Measurements from ENCODE around the gene ARHGEF9. TPM values are rescaled to one million over a fixed set of nuclear protein-coding genes. Genes with fewer than 3 reads are reported as not detected.

The ARHGEF9 gene
- total RNA-seq, 1 experiment from 2014 or later = 12.2 TPM

- no peak for DNase-seq (ENCODE audit: extremely low read depth, low read depth)
Measured at GRCh38 chrX:63747331-63747730, 37.7 kb downstream of the ARHGEF9 start.

DNA sequence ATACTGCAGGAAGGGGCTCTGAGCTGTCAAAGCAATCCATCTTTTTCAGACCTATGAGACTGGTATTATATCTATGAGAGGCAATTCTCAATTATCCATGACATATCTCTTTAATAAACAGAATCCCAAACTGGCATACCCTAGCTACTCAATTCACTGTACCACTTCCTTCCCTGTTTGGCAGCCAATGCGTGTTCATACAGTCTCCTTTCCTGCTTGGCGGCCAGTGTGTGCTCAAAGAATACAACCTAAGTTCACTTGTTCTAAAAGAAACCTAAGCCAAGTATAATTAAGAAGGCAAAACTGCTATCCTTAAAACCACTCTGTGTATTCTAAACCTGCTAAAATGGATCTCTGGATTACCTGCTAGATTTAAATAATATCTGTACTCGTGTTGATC, 38.3 kb downstream of the ARHGEF9 start:
- DNase-seq (ENCODE audit: extremely low read depth, low read depth) = no peak

DNA sequence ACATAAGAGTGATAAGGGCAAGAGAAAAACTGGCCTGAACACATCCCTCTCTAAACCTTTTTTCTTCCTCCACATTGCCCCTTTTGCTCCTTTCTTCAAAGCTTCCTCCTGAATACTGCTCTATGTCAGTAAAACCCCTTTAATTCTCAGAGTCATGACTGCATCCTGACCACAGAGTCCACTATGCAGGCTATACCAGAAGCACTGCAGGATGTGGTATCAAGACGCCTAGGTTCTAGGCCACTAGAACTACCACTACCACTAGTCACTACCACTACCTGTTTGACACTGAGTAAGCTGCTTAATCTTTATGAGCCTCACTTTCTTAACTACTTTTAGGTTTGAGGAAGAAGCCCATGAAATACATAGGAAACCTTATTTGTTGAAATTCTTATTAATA, 38.7 kb downstream of the ARHGEF9 start:
- no peak for DNase-seq (ENCODE audit: extremely low read depth, low read depth)

- no peak for DNase-seq (ENCODE audit: extremely low read depth, low read depth)
Measured at GRCh38 chrX:63744850-63745394, 40.1 kb downstream of the ARHGEF9 start.

DNA sequence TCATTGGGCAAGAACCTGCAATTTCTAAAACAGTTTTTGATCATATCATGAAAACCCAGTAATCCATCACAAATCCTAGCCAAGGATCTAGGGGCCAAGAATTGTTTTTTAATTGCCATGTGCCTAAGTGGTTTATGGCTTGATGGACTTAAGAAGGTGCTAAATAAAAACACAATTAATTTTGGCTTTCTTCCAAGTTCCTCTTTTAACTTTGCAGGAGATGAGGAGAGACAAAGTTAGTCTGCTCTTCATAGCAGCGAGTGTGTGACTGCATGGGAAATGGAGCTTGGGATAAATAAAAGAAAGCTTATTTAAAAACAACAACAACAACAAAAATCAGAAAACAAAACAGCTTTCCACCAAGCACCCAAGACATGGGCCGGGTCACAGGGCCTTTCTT, 41.4 kb downstream of the ARHGEF9 start:
- no peak for DNase-seq (ENCODE audit: extremely low read depth, low read depth)

- no peak for DNase-seq (ENCODE audit: extremely low read depth, low read depth)
Measured at GRCh38 chrX:63740382-63740781, 44.6 kb downstream of the ARHGEF9 start.

DNA sequence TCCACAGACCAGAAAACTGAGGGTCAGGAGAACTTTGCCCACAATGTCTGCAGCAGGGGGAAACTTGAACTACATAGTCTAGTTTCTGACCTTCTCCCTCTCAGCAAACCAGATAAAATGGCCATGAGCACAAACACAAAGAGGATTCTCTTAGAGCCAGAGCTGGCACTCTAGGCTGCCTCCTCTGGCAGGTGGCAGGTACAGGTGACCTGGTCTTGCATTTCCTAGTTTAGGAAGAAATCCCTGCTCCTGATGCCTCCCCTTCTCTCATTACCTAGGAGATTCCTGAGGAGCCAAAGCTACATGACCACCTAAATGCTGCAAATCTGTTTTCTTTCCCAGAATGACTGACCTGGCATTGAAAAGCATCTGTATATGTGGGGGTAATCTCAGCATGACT, 45.1 kb downstream of the ARHGEF9 start:
- DNase-seq (ENCODE audit: extremely low read depth, low read depth) = no peak

DNA sequence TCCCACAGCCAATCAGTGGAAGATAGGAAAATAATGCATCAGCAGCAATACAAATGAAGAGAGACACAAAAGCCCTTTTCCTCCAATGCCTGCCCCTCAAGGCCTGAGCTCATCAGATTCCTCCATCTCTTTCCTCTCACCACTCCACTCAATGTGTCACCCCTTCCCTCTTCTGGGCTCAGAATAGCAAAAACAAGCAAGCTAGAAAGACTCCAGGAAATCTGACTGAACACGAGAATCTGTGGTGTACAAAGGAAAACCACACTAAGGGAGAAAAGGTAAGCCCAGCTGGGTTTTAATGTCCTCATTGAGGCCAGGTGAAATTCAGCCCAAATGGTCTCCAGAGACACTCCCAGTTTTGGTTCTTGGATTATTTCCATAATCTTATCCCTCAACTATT, 46.3 kb downstream of the ARHGEF9 start:
- no peak for DNase-seq (ENCODE audit: extremely low read depth, low read depth)

DNA sequence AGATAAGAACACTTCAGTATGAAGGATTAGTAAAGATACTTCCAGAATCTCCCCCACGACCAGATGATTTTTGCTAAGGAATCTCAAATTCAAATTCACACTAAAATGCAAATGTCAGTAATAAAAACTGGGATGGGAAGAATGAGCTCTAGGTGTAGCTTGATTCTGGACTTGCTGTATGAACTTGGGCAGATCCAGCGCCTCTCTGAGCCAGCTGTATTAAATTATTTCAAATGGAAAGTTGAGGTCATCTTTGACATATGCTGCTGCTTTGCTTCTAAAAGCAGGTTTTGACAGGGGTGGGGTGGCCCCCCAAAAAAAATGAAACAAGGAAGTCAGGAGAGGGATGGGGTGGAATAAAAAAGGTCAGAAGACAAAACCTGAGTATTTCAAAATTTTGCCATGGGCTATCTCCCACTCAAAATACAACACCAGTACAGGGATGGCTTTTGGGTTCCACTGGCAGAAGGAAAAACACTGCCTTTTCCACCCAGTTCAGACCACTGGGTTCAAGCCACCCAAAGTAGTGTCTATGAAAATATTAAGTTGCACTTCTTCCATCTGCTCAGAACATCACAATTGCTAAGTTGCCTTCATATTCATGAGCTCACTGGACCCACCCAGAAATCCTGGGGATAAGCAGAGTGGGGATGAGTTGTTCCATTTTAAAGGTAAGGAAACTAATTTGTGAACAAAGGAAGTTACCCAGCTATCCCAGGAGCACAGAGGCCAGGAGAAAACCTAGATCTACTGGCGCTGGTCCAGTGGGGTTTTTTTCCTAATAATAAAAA, 47.7 kb downstream of the ARHGEF9 start:
- DNase-seq (ENCODE audit: extremely low read depth, low read depth) = no peak

GRCh38 chrX:63735882-63736281, 49.1 kb downstream of the ARHGEF9 start:
- DNase-seq (ENCODE audit: extremely low read depth, low read depth) = no peak

DNA sequence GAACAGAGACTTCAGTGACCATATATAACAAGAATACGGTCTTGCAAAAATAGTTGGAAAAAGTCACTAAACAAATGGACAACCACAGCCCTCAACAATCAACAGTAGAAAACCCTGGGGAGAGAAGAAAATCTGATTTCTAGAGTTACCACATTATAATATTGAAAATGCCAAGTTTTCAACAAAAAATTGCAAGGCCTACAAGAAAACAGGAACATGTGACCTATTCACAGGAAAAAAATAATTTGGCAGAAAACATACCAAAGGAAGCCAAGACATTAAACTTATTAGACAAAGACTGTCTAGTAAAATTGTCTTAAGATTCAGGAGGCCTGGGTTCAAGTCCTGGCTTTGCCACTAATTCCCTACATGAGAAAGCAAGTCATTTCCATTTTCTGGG, 64.7 kb downstream of the ARHGEF9 start:
- DNase-seq (ENCODE audit: extremely low read depth, low read depth) = no peak

GRCh38 chrX:63719633-63720032, 65.4 kb downstream of the ARHGEF9 start:
- DNase-seq (ENCODE audit: extremely low read depth, low read depth) = no peak

- no peak for DNase-seq (ENCODE audit: extremely low read depth, low read depth)
Measured at GRCh38 chrX:63718010-63718694, 66.9 kb downstream of the ARHGEF9 start.

DNA sequence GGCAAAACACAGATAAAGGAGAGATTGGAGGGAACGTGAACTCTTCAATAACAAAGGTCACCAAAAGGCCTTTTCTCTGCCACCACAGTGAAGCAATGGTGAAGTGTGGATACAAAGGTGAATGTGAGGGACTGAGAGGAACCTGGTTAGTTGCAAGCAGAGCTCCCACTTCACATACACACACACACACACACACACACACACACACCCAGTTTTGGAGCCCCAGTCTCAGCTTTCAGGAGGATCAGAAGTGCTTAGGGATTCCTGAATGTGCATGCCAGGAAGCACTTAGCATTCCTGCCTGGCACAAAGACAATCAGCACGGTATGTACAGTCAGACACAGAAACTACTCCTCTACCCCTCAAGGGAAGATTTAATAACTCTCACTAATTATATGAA, 71.5 kb downstream of the ARHGEF9 start:
- no peak for DNase-seq (ENCODE audit: extremely low read depth, low read depth)

DNA sequence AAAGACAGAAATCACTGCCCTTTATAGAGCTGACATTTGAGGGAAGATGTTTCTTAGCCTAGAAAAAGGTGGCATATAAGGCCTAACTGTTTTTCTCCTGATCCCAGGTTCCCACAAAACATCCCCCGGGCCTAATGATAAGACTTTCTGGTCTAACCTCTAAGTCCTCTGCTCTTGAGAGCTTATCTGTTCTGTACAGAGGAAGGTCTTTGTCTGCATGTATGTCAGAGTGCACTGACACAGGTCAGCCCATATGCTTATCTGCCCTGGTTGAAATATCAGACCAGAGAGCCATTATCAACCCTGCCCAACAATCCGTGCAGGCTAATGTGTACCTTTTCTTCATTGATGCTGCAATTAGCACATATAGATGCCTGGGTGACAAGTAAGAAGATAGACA, 76.2 kb downstream of the ARHGEF9 start:
- DNase-seq (ENCODE audit: extremely low read depth, low read depth) = no peak

GRCh38 chrX:63702556-63702955, 82.5 kb downstream of the ARHGEF9 start:
- DNase-seq (ENCODE audit: extremely low read depth, low read depth) = no peak

DNA sequence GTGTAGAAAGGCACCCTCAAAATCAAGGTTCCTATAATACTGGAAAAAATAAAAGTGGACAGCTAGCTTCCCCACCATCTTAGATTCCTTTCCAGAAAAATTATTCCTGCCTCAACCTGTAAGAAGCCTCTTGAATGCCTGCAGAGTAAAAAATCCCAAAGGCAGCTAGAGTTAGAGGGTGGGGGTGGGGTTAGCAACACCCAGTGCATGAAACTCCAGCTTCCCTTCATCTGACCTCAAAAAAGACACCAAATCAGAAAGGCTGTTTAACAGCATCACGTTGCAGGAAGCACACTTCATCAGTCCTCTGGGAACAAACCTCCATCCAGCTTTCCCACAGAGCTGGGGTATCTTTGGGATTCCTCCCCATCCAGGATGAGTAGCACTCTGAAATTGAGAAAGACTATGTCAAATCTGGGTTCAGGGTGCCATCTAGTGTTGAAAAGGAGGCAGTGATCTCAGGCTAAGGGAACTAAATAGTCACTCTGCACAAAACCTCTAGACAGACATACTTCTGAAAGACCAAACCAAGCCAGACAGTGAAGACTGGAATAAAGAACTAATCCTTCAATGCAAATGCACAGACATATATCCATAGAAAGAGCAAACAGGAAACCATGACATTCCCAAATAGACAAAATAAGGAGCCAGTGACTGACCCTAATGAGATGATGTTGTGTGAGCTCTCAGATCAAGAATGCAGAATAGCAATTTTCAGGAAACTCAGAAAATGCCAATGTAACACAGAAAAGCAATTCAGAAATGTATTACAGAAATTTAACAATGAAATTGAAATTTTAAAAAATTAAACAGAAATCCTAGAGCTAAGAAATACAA, 97.9 kb downstream of the ARHGEF9 start:
- DNase-seq (ENCODE audit: extremely low read depth, low read depth) = peak; percentile 52

DNA sequence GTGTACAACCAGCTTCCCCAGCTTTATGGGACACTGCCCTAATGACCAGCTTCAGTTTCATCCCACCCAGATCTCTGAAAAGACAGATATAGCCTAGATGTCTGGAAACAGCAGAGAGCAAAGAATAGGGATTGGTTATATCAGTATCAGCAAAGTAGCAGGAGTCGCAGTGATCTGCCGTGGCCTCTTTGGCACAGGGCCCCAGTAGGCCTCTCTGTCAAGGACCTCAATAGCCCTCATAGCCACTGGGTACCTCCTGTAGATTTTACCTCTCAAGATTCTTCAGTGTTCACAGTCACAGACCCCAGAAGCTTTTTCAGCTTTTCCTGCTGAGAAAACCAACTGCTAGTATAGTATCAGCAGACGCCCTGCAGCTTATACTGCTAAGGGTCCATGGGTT, 104.6 kb downstream of the ARHGEF9 start:
- no peak for DNase-seq (ENCODE audit: extremely low read depth, low read depth)

GRCh38 chrX:63679432-63679831, 105.6 kb downstream of the ARHGEF9 start:
- no peak for DNase-seq (ENCODE audit: extremely low read depth, low read depth)

DNA sequence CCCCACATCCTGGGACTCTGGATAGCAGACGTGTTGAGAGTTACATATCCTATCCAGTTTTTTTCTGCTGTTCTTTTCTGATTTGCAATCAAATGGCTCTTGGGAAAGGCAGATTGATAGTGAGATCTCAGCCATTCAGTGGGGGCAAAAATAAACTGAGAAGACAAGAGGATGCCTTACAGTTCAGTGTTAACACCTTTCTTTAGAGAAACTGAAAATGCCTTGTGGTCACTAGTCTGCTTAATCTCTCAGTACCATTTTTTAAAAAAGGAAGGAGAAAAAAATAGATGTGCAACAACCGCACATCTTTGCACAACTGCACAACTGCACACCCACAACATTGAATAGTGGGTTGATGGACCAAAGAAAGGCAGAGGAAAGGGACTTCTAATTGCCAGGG, 109.3 kb downstream of the ARHGEF9 start:
- DNase-seq (ENCODE audit: extremely low read depth, low read depth) = no peak

- DNase-seq (ENCODE audit: extremely low read depth, low read depth) = no peak
Measured at GRCh38 chrX:63673896-63674295, 111.1 kb downstream of the ARHGEF9 start.

Data from NCI-H460 (cell line).